ENCODE measurements around the gene APMAP. TPM values are rescaled to one million over a fixed set of nuclear protein-coding genes. Genes with fewer than 3 reads are reported as not detected.
A peak's percentile ranks its signal among the peaks of the same experiment; 100 is the strongest.

The APMAP gene
- 10 to 100 TPM; 38.4 to 44.0 TPM for total RNA-seq

GRCh38 chr20:24992487-24993205 is at the start of gene APMAP:
Gene APMAP, minus strand, starts transcription at chr20:24992751. Its CDS starts 63 bp downstream, at chr20:24992688.
- Histone ChIP-seq H3K27ac (peak within 1 kb of the TSS; percentile 96 to 97), H3K27me3 (replicated peaks; ENCODE audit: insufficient read depth) (no peaks in the 10 kb centered on the region), H3K4me1 (ENCODE audit: control insufficient read depth in 1 of 2, low read depth in 2 of 2) (peaks cover 12 to 35% of the 10 kb centered on the region in 2 donors), H3K36me3 (no peaks in the 10 kb centered on the region), H3K4me3 (peak within 1 kb of the TSS; percentile 77), H3K9me3 (no peaks in the 10 kb centered on the region)
- DNase-seq (ENCODE audit: low spot score) = peak; percentile 91
- no peak for TF ChIP-seq CTCF (IDR thresholded peaks at IDR 0.05)
- ATAC-seq (ENCODE audit: insufficient number of reproducible peaks, low FRiP score, low read depth) = peak; percentile 83

- Histone ChIP-seq H3K27me3 (replicated peaks; ENCODE audit: insufficient read depth) (no peaks in the 10 kb centered on the region), H3K4me3 (no peak overlapping the region), H3K27ac (peak overlapping the region; percentile 95), H3K36me3 (peaks cover 6% of the 10 kb centered on the region), H3K9me3 (no peaks in the 10 kb centered on the region), H3K4me1 (ENCODE audit: control insufficient read depth in 1 of 2, low read depth in 2 of 2) (peaks cover 76 to 100% of the 10 kb centered on the region in 2 donors)
- DNase-seq (ENCODE audit: low spot score) = no peak
- TF ChIP-seq CTCF (IDR thresholded peaks at IDR 0.05) = no peak
- ATAC-seq (ENCODE audit: insufficient number of reproducible peaks, low FRiP score, low read depth) = no peak
These were observed 49.4 kb upstream of the APMAP start for GRCh38 chr20:25041813-25042530.

- Histone ChIP-seq H3K4me3 (peak overlapping the region; percentile 38), H3K27ac (peak overlapping the region; percentile 95), H3K27me3 (replicated peaks; ENCODE audit: insufficient read depth) (no peaks in the 10 kb centered on the region), H3K36me3 (no peaks in the 10 kb centered on the region), H3K4me1 (ENCODE audit: control insufficient read depth in 1 of 2, low read depth in 2 of 2) (peaks cover 86 to 100% of the 10 kb centered on the region in 2 donors), H3K9me3 (no peaks in the 10 kb centered on the region)
- no peak for TF ChIP-seq CTCF (IDR thresholded peaks at IDR 0.05)
- no peak for DNase-seq (ENCODE audit: low spot score)
- peak; percentile 16 for ATAC-seq (ENCODE audit: insufficient number of reproducible peaks, low FRiP score, low read depth)
These were observed 47.9 kb upstream of the APMAP start for GRCh38 chr20:25040438-25040831.

- Histone ChIP-seq H3K4me3 (peak overlapping the region; percentile 38), H3K9me3 (no peaks in the 10 kb centered on the region), H3K36me3 (no peaks in the 10 kb centered on the region), H3K27ac (peak overlapping the region; percentile 95), H3K27me3 (replicated peaks; ENCODE audit: insufficient read depth) (no peaks in the 10 kb centered on the region), H3K4me1 (ENCODE audit: control insufficient read depth in 1 of 2, low read depth in 2 of 2) (peaks cover 86 to 97% of the 10 kb centered on the region in 2 donors)
- peak; percentile 70 for ATAC-seq (ENCODE audit: insufficient number of reproducible peaks, low FRiP score, low read depth)
- DNase-seq (ENCODE audit: low spot score) = peak; percentile 63
- peak; percentile 38 for TF ChIP-seq CTCF (IDR thresholded peaks at IDR 0.05)
These were observed 47.3 kb upstream of the APMAP start for GRCh38 chr20:25039697-25040437.

- no peak for TF ChIP-seq CTCF (IDR thresholded peaks at IDR 0.05)
- Histone ChIP-seq H3K4me3 (peak overlapping the region; percentile 38), H3K9me3 (no peaks in the 10 kb centered on the region), H3K27ac (peak overlapping the region; percentile 95), H3K4me1 (ENCODE audit: control insufficient read depth in 1 of 2, low read depth in 2 of 2) (peaks cover 76 to 85% of the 10 kb centered on the region in 2 donors), H3K36me3 (no peaks in the 10 kb centered on the region), H3K27me3 (replicated peaks; ENCODE audit: insufficient read depth) (no peaks in the 10 kb centered on the region)
- DNase-seq (ENCODE audit: low spot score) = no peak
- no peak for ATAC-seq (ENCODE audit: insufficient number of reproducible peaks, low FRiP score, low read depth)
These were observed 46.1 kb upstream of the APMAP start for GRCh38 chr20:25038591-25039015.
